NB4 (cell line): ENCODE results near the gene ASGR1.

Source experiments
- DNase-seq: peaks from one replicate; pipeline ENCODE4 v3.0.0; 2010; ENCODE audit warnings: low read depth
- H3K4me3 ChIP-seq: one replicate; pipeline ENCODE4 v1.5.1; 2011; ENCODE audit warnings: mild to moderate bottlenecking, low read depth, low read length, moderate library complexity
- CTCF ChIP-seq: IDR thresholded peaks from one replicate; pipeline ENCODE4 v1.5.1; 2012; ENCODE audit warnings: low read depth, low read length
- MYC ChIP-seq: IDR thresholded peaks from 2 replicates; pipeline ENCODE4 v1.6.1; 2011; ENCODE audit warnings: low read depth, low read length
- POLR2A ChIP-seq: IDR thresholded peaks from 2 replicates; pipeline ENCODE4 v1.6.1; 2011; ENCODE audit warnings: mild to moderate bottlenecking; ENCODE audit not compliant: insufficient read length; ENCODE audit errors: extremely low read depth
- TF ChIP-seq, protein P1 (sequence below): IDR thresholded peaks from 2 replicates; pipeline ENCODE4 v1.6.1; 2011; ENCODE audit warnings: low read depth, low read length

ASGR1 gene

GRCh38 chr17:7179317-7180254 is at the start of gene ASGR1:
ASGR1 (minus strand) TSS chr17:7179370; CDS start chr17:7178563, 807 bp downstream.
- no peak for TF ChIP-seq POLR2A
- no peak for TF ChIP-seq CTCF
- no peak for TF ChIP-seq MYC
- TF ChIP-seq, protein P1, sequence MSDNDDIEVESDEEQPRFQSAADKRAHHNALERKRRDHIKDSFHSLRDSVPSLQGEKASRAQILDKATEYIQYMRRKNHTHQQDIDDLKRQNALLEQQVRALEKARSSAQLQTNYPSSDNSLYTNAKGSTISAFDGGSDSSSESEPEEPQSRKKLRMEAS = no peak
- no peak within 1 kb of the TSS for H3K4me3 ChIP-seq
- no peak for DNase-seq

GRCh38 chr17:7228920-7229319 is 49.8 kb upstream of the ASGR1 start:
- TF ChIP-seq MYC (no peak), CTCF (no peak), POLR2A (no peak)
- TF ChIP-seq, protein P1 = no peak
- no peak overlapping the region for H3K4me3 ChIP-seq
- DNase-seq = no peak

GRCh38 chr17:7226721-7227710 is 47.8 kb upstream of the ASGR1 start:
- no peak for TF ChIP-seq MYC
- H3K4me3 ChIP-seq = no peak overlapping the region
- no peak for DNase-seq

DNA sequence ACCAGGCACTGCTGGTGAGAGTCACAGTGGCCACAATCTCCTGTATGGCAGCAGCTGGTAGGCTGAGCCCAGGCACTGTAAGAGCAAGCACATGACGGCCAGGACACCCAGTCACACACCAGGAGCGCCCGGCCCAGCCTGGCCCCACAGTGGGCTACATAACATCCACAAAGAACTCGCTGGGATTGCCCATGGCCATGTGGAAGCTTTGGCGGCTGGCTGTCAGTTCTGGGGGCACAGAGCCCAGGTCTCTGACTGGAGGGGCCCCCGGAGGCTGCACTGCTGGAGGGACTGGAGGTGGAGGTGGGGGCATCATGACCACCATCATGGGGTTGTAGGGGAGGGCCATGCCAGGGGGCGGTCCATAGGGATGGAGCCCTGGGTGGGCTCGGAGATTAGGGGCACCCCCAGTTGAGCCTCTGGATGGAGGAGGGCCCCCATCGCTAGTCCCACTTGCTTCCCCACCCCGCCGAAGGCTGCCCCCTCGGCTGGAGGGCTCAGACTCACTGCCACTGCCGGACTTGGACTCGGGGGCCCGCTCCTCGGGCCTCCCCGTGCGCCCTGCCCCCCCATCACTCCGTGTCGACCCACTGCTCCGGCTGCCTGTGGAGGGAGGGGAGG is 46.7 kb upstream of the ASGR1 start:
- H3K4me3 ChIP-seq = no peak overlapping the region
- DNase-seq = no peak

GRCh38 chr17:7224661-7225111 is 45.5 kb upstream of the ASGR1 start:
- TF ChIP-seq MYC = no peak
- TF ChIP-seq POLR2A = no peak
- TF ChIP-seq CTCF = no peak
- TF ChIP-seq, protein P1 = no peak
- DNase-seq = no peak
- no peak overlapping the region for H3K4me3 ChIP-seq

More for the DNA sequence above, 46.7 kb upstream of the ASGR1 start:
- no peak for TF ChIP-seq MYC
- TF ChIP-seq, protein P1 = no peak

- H3K4me3 ChIP-seq = no peak overlapping the region
- no peak for DNase-seq
- TF ChIP-seq, protein P1 = no peak
- TF ChIP-seq MYC (no peak), POLR2A (no peak), CTCF (no peak)
Observed at GRCh38 chr17:7224110-7224509, 44.9 kb upstream of the ASGR1 start.
